Jurkat, Clone E6-1 (cell line): Measurements from ENCODE around the gene TM4SF20.

Experiments used
- DNase-seq: peaks from one replicate; pipeline ENCODE4 v3.0.0-alpha.2; 2011; ENCODE audit warnings: low read depth, low spot score
- H3K4me3 ChIP-seq: 2 replicates; pipeline ENCODE4 v1.5.1; 2011; ENCODE audit warnings: mild to moderate bottlenecking, low read length, control low read depth, moderate library complexity

TM4SF20 gene

GRCh38 chr2:227326783-227327182 lies 52.3 kb downstream of the TM4SF20 start:
- no peak for DNase-seq
- H3K4me3 ChIP-seq, result no peak overlapping the region

GRCh38 chr2:227325839-227326195 lies 53.3 kb downstream of the TM4SF20 start:
- DNase-seq, result no peak
- peak overlapping the region; percentile 91 for H3K4me3 ChIP-seq

DNA sequence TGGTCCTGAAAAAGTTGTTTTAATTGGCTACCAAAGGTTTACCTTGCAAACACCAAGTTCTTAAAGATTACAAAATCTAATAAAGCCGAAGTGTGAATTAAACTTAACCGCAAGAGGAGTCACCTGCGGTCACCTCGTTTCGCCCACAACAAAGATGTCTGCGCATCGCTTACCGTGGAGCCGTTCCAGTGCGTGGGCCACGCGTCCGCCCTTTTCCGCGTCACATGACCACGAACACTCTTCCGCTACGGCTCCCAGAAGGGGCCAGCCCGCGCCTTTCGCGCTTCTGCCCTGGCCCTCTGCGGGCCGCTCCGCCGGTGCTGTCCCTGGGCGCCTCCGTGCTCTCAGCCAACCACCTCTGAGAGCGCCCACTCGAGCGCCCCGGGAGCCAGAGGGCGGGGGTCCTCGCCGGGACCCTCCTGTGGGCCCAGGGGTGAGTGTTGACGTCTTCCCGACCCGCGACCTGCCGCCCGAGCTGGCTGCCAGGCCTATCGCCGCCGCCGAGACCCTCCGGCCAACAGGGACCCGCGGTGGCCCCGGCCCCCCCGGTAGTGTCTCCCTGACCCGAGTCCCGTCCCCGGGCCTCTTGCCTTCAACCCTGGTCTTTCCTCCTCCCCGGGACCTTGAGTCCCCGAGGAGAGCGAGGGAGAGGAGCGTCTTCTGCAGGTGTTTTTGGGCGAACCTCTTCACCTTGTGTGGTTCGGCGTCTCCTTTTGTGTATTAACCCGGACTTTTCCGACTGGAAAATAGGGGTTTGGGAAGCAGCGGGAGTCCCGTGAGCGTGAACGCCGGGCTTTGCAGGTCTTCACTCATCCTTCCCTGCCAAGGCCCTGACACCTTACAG lies 53.9 kb downstream of the TM4SF20 start, which contains the start of gene MFF:
Gene MFF (plus strand): TSS at position 257 of the 844 bp plus-strand sequence. CDS start 5,415 bp downstream, outside the sequence.
- peak within 1 kb of the TSS; percentile 91 for H3K4me3 ChIP-seq
- peak; percentile 93 for DNase-seq

DNA sequence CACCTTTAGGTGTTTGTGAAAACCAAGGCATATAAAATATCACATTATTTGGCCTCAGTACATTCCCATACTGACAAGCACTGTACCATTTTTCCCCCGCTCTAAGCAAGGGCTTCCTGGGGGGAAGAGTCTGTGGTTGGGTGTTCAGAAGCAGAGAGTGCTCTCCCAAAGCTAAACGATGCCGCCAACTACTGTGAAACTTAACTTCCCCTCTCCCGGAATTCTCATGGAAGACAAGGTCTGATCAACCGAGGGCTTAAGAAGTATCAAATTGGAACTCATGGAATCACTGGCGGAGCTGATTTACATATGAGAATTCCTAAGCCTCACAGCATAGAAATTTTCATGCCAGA lies 54.5 kb downstream of the TM4SF20 start:
- peak overlapping the region; percentile 91 for H3K4me3 ChIP-seq
- DNase-seq, result no peak

- DNase-seq, result peak; percentile 29
- H3K4me3 ChIP-seq, result no peak overlapping the region
Observed at GRCh38 chr2:227323818-227324217, 55.3 kb downstream of the TM4SF20 start.

DNA sequence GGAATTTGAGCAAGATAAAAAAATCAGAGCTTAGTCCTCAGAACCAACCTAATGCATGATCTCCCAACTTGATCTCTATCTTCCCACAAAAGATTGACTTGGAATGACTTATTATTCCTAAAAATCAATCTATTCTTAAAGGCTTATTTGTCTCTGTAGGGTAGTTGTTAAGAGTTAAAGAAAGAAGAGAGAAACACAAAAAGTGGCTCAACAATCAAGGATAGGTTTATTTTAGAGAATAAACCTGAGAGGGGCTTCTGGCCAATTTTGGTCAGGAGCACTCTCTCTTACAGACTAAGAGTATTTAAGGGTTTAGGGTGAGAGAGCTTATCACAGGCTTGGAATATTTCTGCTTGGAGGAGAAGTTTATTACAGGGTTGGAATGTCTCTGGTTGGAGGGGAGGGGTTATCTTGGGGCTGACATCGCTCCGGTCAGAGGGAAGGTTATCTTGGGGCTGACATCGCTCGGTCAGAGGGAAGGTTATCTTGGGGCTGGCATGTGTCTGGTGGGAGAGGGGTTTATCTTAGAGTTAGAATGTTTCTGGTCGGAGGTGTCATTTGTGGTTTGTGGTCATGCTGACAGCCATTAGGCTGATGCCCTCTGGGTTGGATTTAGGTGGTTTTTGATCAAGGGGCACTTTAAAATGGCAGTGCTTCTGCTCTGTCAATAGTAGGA lies 56.4 kb downstream of the TM4SF20 start:
- no peak overlapping the region for H3K4me3 ChIP-seq
- no peak for DNase-seq

GRCh38 chr2:227320305-227321094 lies 58.6 kb downstream of the TM4SF20 start:
- DNase-seq, result no peak
- H3K4me3 ChIP-seq, result no peak overlapping the region

GRCh38 chr2:227317834-227318233 lies 61.3 kb downstream of the TM4SF20 start:
- DNase-seq, result no peak
- no peak overlapping the region for H3K4me3 ChIP-seq

- no peak overlapping the region for H3K4me3 ChIP-seq
- no peak for DNase-seq
Observed at GRCh38 chr2:227313310-227313709, 65.8 kb downstream of the TM4SF20 start.

- H3K4me3 ChIP-seq, result no peak overlapping the region
- no peak for DNase-seq
Observed at GRCh38 chr2:227312579-227312978, 66.5 kb downstream of the TM4SF20 start.
